ENCODE data around the gene CHRNA1. TPM values are rescaled to one million over a fixed set of nuclear protein-coding genes. Genes with fewer than 3 reads are reported as not detected.
"Not testable (repeated sequence)": the region's sequence is repeated elsewhere in the genome, so short reads cannot be mapped to it uniquely, and the experiment has no call there.

CHRNA1 gene
- polyA plus RNA-seq, 10 donors, result 81.4 to 162 (median 130) TPM

DNA sequence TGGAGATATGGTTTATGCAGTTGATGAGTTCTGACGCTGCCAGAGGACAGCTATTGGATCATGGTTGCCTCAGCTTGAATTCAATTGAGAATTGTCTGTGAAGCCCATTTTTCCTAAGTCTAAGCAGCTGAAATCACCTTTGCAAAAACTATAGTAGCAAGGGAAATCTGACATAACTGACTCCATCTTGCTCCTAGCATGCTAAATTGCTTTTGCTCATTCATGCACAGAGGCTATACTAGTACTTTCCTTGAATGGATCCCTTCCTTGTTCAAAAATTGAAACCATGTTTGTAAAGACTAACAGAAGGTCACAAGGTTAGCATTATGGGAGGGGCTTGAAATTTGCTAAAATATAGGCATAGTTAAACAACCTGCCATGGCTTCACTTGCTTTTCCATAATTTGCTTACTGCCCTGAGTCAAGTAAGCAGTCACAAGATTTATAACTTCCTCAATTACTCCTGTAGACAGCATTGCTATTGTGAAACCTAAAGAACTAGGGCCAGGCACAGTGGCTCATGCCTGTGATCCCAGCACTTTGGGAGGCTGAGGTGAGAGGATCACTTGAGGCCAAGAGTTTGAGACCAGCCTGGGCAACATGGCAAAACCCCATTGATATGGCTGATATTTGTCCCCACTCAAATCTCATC is 41.2 kb downstream of the CHRNA1 start:
- DNase-seq, result no peak

DNA sequence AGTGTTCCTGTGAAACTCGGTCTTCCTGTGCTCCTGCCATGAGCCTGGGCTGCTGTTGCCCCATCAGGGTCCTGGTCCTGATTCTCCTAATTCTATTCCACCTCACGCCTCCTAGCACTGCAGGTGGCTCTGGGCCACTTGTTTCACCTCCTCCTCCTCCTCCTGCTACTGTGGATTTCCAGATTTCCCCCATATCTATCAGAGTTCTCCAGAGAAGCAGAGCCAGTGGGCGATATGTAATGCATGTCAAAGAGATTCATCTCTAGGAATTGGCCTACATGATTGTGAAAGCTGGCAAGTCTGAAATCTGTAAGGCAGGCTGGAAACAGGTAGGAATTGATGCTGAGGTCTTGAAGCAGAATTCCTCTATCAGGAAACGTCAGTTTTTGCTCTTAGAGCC is 45.3 kb downstream of the CHRNA1 start:
- DNase-seq, result no peak

DNA sequence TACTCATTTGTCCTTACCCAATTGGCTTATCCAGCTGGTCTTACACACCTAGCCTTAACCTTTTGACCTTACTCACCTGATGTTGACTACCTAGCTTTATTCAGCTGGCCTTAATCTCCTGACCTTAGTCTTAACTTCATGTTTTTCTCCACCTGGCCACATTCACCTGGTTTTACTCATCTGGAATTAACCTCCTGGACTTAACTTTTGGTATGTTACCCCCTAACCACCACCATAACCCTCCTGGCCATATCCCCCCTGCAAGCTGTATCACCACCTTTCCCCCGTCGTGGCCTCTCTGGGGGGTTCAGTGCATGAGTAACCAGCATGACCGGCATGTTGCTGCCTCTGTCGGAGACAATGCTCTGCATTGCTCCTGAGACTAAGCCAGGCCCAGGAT is 45.7 kb downstream of the CHRNA1 start:
- no peak for DNase-seq

DNA sequence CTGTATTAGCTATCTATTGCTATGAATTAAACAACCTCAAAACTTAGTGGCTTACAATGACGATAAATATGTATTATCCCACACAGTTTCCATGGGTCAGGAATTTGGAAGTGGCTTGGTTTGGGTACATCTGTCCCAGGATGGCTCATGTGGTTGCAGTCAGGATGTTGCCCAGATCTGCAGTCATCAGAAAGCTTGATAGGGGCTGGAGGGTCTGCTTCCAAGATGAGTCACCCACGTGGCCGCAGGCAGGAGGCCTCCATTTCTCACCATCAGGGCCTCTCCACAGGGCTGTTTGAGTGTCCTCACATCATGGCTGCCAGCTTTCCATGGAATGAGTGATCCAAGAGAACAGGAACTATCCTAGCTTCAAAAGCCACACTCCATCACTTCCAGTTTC is 46.4 kb downstream of the CHRNA1 start:
- no peak for DNase-seq

DNA sequence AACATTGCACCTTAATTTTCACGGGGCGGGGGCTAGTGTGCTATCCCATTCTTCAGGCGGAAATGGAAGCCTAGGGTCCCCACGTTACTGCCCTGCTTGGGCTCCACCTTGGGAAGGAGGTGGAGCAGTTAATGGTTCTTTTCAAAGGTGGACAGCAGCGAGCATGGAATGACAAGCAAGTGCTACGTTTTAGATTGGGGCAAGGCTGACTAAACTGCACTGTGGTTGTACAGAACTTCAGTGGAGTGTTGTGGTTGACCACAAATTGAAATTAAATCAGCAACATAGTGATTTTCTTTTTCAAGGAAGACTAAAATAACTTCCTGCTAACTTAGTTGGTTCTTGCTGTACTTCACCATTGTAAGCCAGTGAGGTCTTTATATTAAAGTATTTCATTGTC is 47.0 kb downstream of the CHRNA1 start:
- DNase-seq, result peak in 1 of 3 donors; percentile 25

DNA sequence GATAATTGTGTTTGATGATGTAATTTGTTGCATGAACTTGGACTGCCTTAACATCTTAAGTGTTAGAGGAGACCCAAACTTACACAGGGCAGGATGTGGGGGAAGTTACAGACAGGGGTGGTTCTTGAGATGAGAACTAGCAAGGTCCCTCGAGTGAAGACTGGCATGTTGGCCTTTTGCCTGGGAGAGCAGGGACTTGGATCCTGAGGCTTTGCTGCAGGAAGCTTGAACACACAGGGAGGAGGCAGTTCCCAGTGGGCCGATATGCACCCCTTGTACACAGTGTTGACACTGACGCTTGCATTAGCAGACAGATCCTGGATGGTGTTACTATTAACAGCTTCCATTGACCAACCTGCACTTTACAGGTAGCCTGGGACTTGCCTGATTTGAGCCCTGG is 47.5 kb downstream of the CHRNA1 start:
- no peak for DNase-seq

DNA sequence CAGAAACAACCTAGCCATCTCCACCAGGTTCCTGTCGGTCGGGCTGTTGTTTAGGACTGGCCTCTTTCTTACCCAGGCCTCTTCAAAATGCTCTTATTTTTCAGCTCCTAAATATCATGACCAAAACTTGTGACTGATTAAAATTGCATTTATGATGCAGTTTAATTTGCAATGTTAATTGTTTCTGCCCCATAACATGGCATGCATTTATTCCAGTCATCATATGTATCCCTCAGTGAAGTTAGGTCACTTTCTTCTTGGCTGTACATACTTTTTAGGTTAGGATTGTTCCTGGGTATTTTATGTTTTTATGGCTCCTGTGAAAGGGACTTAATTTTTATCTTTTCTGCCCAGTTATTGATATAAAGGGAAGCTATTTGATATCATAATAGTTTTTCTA is 50.6 kb downstream of the CHRNA1 start:
- no peak for DNase-seq

DNA sequence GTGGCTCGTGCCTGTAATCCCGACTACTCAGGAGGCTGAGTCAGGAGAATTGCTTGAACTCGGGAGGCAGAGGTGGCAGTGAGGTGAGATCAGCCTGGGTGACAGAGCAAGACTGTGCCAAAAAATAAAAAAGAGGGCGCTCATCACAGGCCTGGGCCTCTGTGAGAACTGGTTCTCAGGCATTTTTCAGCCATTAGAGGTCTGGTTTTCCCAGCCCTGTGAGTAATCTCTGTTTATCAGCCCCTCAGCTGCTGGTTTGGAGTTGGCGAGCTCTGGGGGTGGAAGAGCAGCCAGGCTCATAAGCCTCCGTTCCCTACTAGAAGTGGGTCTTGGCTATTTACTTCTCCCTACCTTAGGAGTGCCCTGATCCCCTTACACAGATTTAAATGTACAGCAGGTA is 53.1 kb downstream of the CHRNA1 start:
- DNase-seq, result no peak

DNA sequence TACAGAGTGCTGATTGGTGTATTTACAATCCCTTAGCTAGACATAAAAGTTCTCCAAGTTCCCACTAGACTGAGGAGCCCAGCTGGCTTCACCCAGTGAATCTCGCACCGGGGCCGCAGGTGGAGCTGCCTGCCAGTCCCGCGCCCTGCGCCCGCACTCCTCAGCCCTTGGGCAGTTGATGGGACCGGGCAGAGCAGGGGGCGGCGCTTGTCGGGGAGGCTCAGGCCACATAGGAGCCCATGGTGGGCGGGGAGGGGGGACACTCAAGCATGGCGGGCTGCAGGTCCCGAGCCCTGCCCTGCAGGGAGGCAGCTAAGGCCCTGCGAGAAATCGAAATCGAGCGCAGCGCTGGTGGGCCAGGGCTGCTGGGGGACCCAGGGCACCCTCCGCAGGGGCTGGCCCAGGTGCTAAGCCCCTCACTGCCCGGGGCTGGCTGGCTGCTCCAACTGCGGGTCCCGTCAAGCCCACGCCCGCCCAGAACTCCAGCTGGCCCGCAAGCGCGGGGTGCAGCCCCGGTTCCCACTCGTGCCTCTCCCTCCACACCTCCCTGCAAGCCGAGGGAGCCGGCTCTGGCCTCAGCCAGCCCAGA is 54.8 kb downstream of the CHRNA1 start:
- not testable (repeated sequence) for DNase-seq

DNA sequence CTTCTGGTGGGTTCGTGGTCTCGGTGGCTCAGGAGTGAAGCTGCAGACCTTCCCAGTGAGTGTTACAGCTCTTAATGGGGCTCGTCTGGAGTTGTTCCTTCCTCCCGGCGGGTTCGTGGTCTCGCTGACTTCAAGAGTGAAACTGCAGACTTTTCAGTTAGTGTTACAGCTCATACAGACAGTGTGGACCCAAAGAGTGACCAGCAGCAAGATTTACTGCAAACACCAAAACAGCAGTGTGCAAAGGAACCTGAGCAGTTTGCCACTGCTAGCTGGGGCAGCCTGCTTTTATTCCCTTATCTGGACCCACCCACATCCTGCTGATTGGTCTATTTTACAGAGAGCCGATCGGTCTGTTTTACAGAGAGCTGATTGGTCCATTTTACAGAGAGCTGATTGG is 55.6 kb downstream of the CHRNA1 start:
- DNase-seq, result no peak

DNA sequence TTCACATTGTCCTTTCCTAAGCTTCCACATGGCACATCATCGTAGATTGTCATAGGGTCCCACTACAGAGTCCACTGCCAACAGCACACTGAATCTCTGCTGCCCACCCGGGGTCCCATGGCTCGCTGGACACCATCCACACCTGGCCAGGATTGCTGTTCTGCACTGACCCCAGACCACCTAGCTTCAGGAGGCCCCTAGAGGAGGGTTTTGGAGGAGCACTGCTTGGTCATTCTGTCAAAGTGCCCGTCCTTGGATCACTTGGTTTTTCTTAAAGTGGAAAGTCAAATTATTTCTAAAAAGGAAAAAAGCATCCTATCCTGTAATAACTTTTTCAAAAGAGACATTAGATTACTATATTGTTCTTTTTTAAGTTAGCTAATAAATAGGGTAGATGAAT is 59.0 kb downstream of the CHRNA1 start:
- no peak for DNase-seq

DNA sequence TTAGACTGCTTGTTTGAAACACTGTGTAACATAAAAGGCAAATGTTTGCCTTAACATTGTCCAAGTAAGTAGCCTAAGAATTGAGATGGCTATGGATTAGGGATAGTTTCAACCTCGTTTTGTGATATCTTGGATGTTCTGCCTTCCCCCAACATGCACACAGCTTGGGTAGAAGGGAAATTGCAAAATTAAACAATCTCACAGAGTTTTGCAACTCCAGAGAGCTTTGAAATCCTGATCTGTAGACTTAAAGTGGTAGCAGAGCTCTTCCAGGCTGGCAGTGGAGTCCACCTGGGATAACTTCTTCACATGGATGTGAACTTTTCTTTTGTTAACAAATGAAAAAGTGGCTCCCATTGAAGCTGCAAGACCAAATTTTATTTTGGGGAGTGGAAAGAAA is 59.6 kb downstream of the CHRNA1 start:
- no peak for DNase-seq

DNA sequence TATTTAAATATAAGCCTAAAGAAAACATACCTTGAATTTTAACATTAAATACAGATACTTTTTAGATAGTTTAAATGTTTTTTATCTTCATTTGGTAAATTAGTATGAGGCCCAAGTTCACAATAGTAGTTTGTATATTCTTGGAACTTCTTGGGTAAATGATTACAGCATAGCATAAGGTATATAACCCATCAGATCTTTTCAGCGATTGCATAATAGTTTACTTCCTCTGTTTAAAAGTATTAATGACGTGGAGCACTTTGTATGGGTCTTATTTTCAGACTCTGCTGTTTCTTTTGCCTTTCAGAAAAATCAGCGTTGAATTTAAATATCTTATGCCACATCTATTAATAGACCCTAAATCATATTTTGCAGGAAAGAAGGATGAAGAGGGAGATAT is 60.2 kb downstream of the CHRNA1 start:
- no peak for DNase-seq

DNA sequence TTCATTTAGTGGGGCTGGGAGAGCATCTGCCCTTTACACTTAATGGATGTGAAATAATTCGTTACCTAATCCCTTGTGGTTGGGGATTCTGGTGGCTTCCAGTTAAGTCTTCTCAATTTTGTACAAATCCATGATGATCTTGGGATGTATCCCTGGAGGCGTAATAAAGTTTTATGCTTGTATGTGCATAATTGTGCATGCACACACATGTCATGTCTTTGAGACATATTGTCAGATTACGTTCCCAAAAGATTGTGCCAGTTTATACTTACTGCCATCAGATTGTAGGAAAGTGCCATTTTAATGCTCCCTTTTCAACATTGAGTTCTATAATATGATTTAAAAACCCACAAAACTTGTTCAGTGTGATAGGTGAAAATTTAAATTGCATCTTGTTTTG is 60.8 kb downstream of the CHRNA1 start:
- no peak for DNase-seq

DNA sequence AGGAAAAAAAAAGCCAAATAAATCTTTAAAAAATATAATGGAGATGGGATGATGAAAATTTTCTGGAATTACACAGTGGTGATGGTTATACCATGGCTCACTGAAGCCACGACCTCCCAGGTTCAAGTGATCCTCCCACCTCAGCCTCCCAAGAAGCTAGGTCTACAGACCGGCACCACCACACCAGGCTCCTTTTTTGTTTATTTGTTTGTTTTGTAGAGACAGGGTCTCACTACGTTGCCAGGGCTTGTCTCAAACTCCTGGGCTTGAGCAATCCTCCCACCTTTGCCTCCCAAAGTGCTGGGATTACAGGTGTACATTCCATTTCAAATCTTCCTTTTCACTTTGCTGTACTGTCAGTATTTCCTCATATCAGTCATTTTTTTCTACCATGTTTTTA is 61.7 kb downstream of the CHRNA1 start:
- no peak for DNase-seq

DNA sequence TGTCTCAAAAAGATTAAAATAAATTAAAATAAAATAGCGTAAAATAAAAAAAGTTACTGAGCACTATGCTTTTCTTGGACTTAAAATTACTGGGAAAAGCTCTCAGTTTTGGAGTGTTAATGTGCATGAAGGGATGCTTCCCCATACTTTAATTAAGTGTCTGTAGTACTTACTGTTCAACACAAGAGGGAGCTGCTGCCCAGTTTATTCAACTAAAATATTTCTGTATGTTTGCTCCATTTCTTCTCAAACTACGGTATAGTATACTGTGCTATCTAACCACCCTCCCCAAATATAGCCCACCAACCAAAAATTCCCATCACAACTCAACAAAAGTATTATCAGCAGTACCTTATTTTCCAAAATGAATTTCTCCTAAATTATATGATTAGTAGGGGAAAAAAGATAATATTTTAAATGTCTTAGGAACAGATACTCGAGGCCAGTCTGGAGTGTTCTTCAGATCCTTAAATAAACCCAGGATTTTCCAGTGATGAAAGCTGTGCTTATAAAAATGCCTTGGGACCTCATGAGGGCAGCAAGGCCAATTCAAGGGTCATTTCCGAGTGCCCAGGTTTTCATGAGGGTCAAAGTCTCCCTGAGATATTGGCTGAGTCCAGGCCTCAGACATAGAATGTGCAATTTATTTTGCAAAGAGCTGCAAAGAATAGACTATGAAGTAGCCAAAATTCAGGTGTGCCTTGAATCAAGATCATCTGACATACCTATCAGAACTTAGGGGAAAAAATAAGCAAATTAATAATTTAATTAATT is 64.1 kb downstream of the CHRNA1 start:
- DNase-seq, result peak; percentile 46 to 65 (median 60)

Other genes with a start within 250 kb of the CHRNA1 start
- 10 to 100 TPM; 34.7 to 51.3 (median 43.7) TPM for gene WIPF1, start 166.7 kb downstream of the CHRNA1 start, polyA plus RNA-seq (ENCODE audit: insufficient read length in 10 of 10)
- gene CHN1, start 240.9 kb upstream of the CHRNA1 start, polyA plus RNA-seq (ENCODE audit: insufficient read length in 10 of 10), result 10 to 100 TPM; 11.3 to 18.9 (median 15.6) TPM

Data from muscle of back (tissue), 11 donors.